ENCODE measurements around the gene STPG2. TPM values are rescaled to one million over a fixed set of nuclear protein-coding genes. Genes with fewer than 3 reads are reported as not detected.

The STPG2 gene
- total and polyA plus RNA-seq, 9 donors = 0.06 to 1.3 (median 0.53) TPM; not detected in 1

DNA sequence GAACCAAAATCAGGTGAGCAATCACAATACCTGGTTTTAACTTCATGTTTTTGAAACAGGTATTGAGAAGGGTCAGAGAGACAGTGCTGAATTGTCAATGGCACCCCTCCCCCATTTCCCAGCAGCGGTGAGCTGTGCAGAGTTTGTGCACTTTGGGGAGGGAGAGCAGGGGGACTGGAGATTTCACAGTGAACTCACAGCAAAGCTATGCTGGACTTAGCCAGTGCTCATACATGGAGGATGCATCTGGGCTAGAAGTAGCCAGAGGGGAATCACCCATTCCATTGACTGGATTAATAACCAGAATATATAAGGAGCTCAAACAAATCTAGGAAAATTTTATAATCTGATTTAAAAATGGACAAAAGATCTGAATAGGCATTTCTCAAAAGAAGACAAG, 612.6 kb downstream of the STPG2 start:
- H3K9me3 ChIP-seq = no peaks in the 10 kb centered on the region
- intact Hi-C loops (cut with DNase I) = no loop called here
- TF ChIP-seq POLR2A (IDR thresholded peaks at IDR 0.05) = no peak
- no peak overlapping the region for H3K4me3 ChIP-seq
- H3K4me1 ChIP-seq (ENCODE audit: insufficient read depth) = no peaks in the 10 kb centered on the region
- DNase-seq = no peak
- H3K36me3 ChIP-seq = no peaks in the 10 kb centered on the region
- H3K27me3 ChIP-seq = no peaks in the 10 kb centered on the region
- WGBS, 3 donors = 56 to 58% (median 56%) methylated on average over 1 of the region's 1 CpG
- H3K27ac ChIP-seq = no peak overlapping the region

DNA sequence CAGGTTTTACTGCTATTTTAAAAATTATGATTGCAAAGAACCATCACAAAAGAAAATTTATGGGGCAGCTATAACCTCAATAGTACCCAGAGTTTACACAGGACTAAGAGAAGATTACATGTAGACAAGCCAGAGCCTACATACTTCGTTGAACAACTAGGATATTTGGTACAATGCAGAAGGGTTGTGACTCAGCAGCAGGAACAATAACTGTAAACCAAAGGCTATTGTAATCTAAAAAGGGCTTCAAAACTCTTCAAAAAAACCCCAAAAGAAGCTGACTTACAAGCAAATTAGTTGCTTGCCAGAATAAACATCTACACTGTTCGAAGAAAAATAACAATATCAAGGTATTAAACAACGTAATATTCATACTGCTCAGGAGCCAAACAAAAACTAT, 618.0 kb downstream of the STPG2 start:
- no peak overlapping the region for H3K4me3 ChIP-seq
- DNase-seq = no peak
- 48 to 65% (median 58%) methylated on average over 3 of the region's 3 CpGs for WGBS, 3 donors
- H3K36me3 ChIP-seq = no peaks in the 10 kb centered on the region
- no peak overlapping the region for H3K27ac ChIP-seq
- no peaks in the 10 kb centered on the region for H3K27me3 ChIP-seq
- intact Hi-C loops (cut with DNase I) = no loop called here
- TF ChIP-seq EP300 (IDR thresholded peaks at IDR 0.05) = no peak
- TF ChIP-seq, protein P1, sequence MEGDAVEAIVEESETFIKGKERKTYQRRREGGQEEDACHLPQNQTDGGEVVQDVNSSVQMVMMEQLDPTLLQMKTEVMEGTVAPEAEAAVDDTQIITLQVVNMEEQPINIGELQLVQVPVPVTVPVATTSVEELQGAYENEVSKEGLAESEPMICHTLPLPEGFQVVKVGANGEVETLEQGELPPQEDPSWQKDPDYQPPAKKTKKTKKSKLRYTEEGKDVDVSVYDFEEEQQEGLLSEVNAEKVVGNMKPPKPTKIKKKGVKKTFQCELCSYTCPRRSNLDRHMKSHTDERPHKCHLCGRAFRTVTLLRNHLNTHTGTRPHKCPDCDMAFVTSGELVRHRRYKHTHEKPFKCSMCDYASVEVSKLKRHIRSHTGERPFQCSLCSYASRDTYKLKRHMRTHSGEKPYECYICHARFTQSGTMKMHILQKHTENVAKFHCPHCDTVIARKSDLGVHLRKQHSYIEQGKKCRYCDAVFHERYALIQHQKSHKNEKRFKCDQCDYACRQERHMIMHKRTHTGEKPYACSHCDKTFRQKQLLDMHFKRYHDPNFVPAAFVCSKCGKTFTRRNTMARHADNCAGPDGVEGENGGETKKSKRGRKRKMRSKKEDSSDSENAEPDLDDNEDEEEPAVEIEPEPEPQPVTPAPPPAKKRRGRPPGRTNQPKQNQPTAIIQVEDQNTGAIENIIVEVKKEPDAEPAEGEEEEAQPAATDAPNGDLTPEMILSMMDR (IDR thresholded peaks at IDR 0.05) = no peak
- no peak for TF ChIP-seq POLR2A (IDR thresholded peaks at IDR 0.05)
- no peaks in the 10 kb centered on the region for H3K4me1 ChIP-seq (ENCODE audit: insufficient read depth)
- H3K9me3 ChIP-seq = no peaks in the 10 kb centered on the region

DNA sequence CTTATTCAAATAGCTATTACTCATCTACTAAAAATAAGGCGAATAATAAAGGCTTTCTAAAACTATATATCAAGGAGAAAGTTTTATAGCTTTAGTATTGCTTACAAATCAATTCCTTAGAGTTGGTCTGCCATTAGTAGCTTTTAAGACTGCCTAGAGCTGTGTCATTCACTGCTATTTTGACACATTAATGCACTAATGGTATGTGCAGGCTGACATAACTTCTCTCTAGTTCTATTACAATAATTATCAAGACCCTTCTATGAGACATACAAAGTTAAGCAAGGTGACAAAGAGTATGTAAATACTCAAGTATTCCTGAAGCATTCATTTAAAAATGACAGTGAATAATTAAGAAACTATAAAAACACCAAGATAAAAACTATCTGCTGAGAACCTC, 625.3 kb downstream of the STPG2 start:
- DNase-seq = no peak
- H3K27me3 ChIP-seq = no peaks in the 10 kb centered on the region
- H3K4me3 ChIP-seq = no peak overlapping the region
- 83 to 90% (median 87%) methylated on average over 1 of the region's 1 CpG for WGBS, 3 donors
- no peaks in the 10 kb centered on the region for H3K36me3 ChIP-seq
- H3K9me3 ChIP-seq = no peaks in the 10 kb centered on the region
- intact Hi-C loops (cut with DNase I) = no loop called here
- TF ChIP-seq, protein P1 (IDR thresholded peaks at IDR 0.05) = no peak
- TF ChIP-seq EP300 (IDR thresholded peaks at IDR 0.05) (no peak), POLR2A (IDR thresholded peaks at IDR 0.05) (no peak)
- no peak overlapping the region for H3K27ac ChIP-seq
- H3K4me1 ChIP-seq (ENCODE audit: insufficient read depth) = no peaks in the 10 kb centered on the region

DNA sequence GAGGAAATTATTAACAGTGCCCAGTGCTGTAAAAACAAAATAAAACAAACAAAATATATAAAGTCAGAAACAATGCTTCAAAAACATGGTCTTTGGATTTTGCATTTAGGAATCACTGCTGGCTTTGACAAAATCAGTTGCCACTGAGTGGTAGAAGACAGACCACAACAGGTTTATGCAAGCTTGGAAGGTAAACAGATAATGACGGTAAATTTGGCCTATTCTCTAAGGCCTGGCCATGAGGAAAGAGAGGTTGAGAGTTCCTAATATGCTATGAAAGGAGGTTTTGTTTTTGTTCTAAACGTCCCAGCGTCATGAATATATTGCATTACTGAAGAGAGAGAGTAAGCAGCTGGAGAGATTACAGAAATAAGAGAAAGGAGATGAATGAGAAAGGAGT, 629.4 kb downstream of the STPG2 start:
- WGBS, 3 donors = 10 to 17% (median 15%) methylated on average over 3 of the region's 3 CpGs
- no peak for DNase-seq

More for the DNA sequence above, 629.4 kb downstream of the STPG2 start:
- Histone ChIP-seq H3K9me3 (no peaks in the 10 kb centered on the region), H3K27me3 (no peaks in the 10 kb centered on the region), H3K36me3 (no peaks in the 10 kb centered on the region), H3K4me3 (no peak overlapping the region), H3K4me1 (ENCODE audit: insufficient read depth) (no peaks in the 10 kb centered on the region), H3K27ac (no peak overlapping the region)
- intact Hi-C loops (cut with DNase I) = loop anchor here in 1 of 4 donors (2.0 kb wide), 1 partner anchor 33 kb away; no protein-coding TSS in a partner anchor
- TF ChIP-seq POLR2A (IDR thresholded peaks at IDR 0.05) (no peak), EP300 (IDR thresholded peaks at IDR 0.05) (no peak)
- TF ChIP-seq, protein P1 (IDR thresholded peaks at IDR 0.05) = no peak

Other genes with a start within 250 kb of the STPG2 start
- gene RAP1GDS1, start 117.9 kb upstream of the STPG2 start, total RNA-seq = 10 to 100 TPM; 14.7 to 40.9 (median 24.9) TPM
- gene RAP1GDS1, start 117.9 kb upstream of the STPG2 start, polyA plus RNA-seq = 10 to 100 TPM; 12.6 to 32.6 TPM

Measured in ovary (tissue), 9 donors.